ENCODE results near the gene XPOT. TPM values are rescaled to one million over a fixed set of nuclear protein-coding genes. Genes with fewer than 3 reads are reported as not detected.

The XPOT gene
- total RNA-seq, 1 experiment from 2014 or later = 155 TPM

GRCh38 chr12:64459394-64459891 lies 55.3 kb downstream of the XPOT start:
- POLR2A ChIA-PET = no interaction called here
- peak; percentile 50; the same call in 1 of the 2 replicates for ATAC-seq
- peak overlapping the region; percentile 1 to 12; a peak in 2 of 4 replicates for H3K4me3 ChIP-seq (ENCODE audit: low read depth in 2 of 2, low read length in 2 of 2)
- peaks cover 16% of the 10 kb centered on the region for H3K4me1 ChIP-seq (ENCODE audit: control insufficient read depth, insufficient read depth, low read length)
- H3K36me3 ChIP-seq (ENCODE audit: control insufficient read depth, insufficient read depth, low read length) = peaks cover 46% of the 10 kb centered on the region
- H3K27ac ChIP-seq (ENCODE audit: low read length) = peak overlapping the region; percentile 56
- no TSS peak for BruUV-seq (replicated peaks)
- TF ChIP-seq POLR2AphosphoS5 (IDR thresholded peaks at IDR 0.05; ENCODE audit: low read depth, low read length) (no peak), TCF7L2 (IDR thresholded peaks at IDR 0.05; ENCODE audit: low read depth, low read length) (no peak), CTCF (IDR thresholded peaks at IDR 0.05) (no peak), SIN3A (IDR thresholded peaks at IDR 0.05; ENCODE audit: borderline replicate concordance, insufficient read depth, low read depth, low read length) (no peak)
- CTCF ChIA-PET = no interaction called here
- no peaks in the 10 kb centered on the region for H3K27me3 ChIP-seq (ENCODE audit: control insufficient read depth, insufficient read depth, low read length)
- intact Hi-C loops (cut with micrococcal nuclease; ENCODE audit: unreplicated experiment) = no loop called here
- in situ Hi-C loops (cut with HindIII; ENCODE audit: low pct_unique_long_range_greater_than_20kb, low sequenced_read_pairs) = no loop called here
- H3K9me3 ChIP-seq (ENCODE audit: control insufficient read depth, insufficient read depth, low read depth, low read length) = no peaks in the 10 kb centered on the region
- no peak for DNase-seq (ENCODE audit: low read depth, low spot score)

- DNase-seq (ENCODE audit: low read depth, low spot score) (no peak), ATAC-seq (0 out of 2 replicates have a peak, but pooled peaks have one; percentile 65)
- Histone ChIP-seq H3K36me3 (ENCODE audit: control insufficient read depth, insufficient read depth, low read length) (peaks cover 60% of the 10 kb centered on the region), H3K27ac (ENCODE audit: low read length) (no peak overlapping the region), H3K4me3 (ENCODE audit: low read depth in 2 of 2, low read length in 2 of 2) (no peak overlapping the region), H3K9me3 (ENCODE audit: control insufficient read depth, insufficient read depth, low read depth, low read length) (no peaks in the 10 kb centered on the region), H3K27me3 (ENCODE audit: control insufficient read depth, insufficient read depth, low read length) (no peaks in the 10 kb centered on the region), H3K4me1 (ENCODE audit: control insufficient read depth, insufficient read depth, low read length) (peaks cover 16% of the 10 kb centered on the region)
- in situ Hi-C loops (cut with HindIII; ENCODE audit: low pct_unique_long_range_greater_than_20kb, low sequenced_read_pairs) (no loop called here), intact Hi-C loops (cut with micrococcal nuclease; ENCODE audit: unreplicated experiment) (no loop called here)
- BruUV-seq (replicated peaks) = no TSS peak
- CTCF ChIA-PET = no interaction called here
- no peak for TF ChIP-seq REST (IDR thresholded peaks at IDR 0.05; ENCODE audit: insufficient read depth in 1 of 2, low read depth in 2 of 2, low read length in 1 of 2)
- TF ChIP-seq CTCF (IDR thresholded peaks at IDR 0.05) = no peak
- no peak for TF ChIP-seq SIN3A (IDR thresholded peaks at IDR 0.05; ENCODE audit: borderline replicate concordance, insufficient read depth, low read depth, low read length)
- no peak for TF ChIP-seq POLR2AphosphoS5 (IDR thresholded peaks at IDR 0.05; ENCODE audit: low read depth, low read length)
- no peak for TF ChIP-seq TCF7L2 (IDR thresholded peaks at IDR 0.05; ENCODE audit: low read depth, low read length)
- POLR2A ChIA-PET = no interaction called here
Measured at GRCh38 chr12:64461634-64462414, 57.6 kb downstream of the XPOT start.
